Gastroesophageal sphincter (tissue), 4 donors: ENCODE measurements around the gene SFXN3. TPM values are rescaled to one million over a fixed set of nuclear protein-coding genes. Genes with fewer than 3 reads are reported as not detected.

Source experiments
- ATAC-seq: fragments of 150-250 bp; one replicate; pipeline ENCODE4 v1.9.1; 2016; ENCODE audit warnings: mild to moderate bottlenecking, moderate library complexity
- H3K27ac ChIP-seq, 4 donors: fragments of 200-600 bp; sonication (generic) in 3 of 4; 1 replicate in 3 of 4; 2 replicates in 1 of 4; pipeline ENCODE4 v1.5.1; 2016 to 2019
- H3K27me3 ChIP-seq: fragments of 200-600 bp; sonication (generic); one replicate; pipeline ENCODE4 v1.5.1; 2019
- H3K36me3 ChIP-seq, 2 donors: fragments of 200-600 bp; sonication (generic); one replicate each; pipeline ENCODE4 v1.5.1; 2019; ENCODE audit warnings: control low read depth in 1 of 2
- H3K4me1 ChIP-seq, 3 donors: fragments of 200-600 bp; sonication (generic); 1 replicate in 2 of 3; 2 replicates in 1 of 3; pipeline ENCODE4 v1.5.1; 2016 to 2019; ENCODE audit warnings: control low read depth in 2 of 3
- H3K4me3 ChIP-seq, 2 donors: fragments of 200-600 bp; sonication (generic); one replicate each; pipeline ENCODE4 v1.5.1; 2019; ENCODE audit warnings: mild to moderate bottlenecking in 1 of 2, moderate library complexity in 1 of 2
- H3K9me3 ChIP-seq, 3 donors: fragments of 200-600 bp; sonication (generic); one replicate each; pipeline ENCODE4 v1.5.1; 2017 to 2019; ENCODE audit warnings: control low read depth in 2 of 3
- EP300 ChIP-seq: sonication (generic); formaldehyde crosslinking; IDR thresholded peaks from one replicate; pipeline ENCODE4 v1.6.1; 2017; ENCODE audit warnings: antibody characterized with exemption, mild to moderate bottlenecking
- POLR2A ChIP-seq, 2 donors: fragments of 450-650 bp; IDR thresholded peaks; one replicate each; pipeline ENCODE4 v1.6.1; 2017; ENCODE audit warnings: antibody characterized with exemption in 2 of 2, mild to moderate bottlenecking in 2 of 2, moderate library complexity in 1 of 2
- POLR2AphosphoS5 ChIP-seq: sonication (generic); formaldehyde crosslinking; IDR thresholded peaks from one replicate; pipeline ENCODE4 v1.6.1; 2017; ENCODE audit warnings: antibody characterized with exemption
- WGBS, 2 donors: methylation state at CpG; one replicate each; pipeline ENCODE4 v1.1.5; 2018; ENCODE audit warnings: low coverage in 1 of 2; 5-methylcytosine and 5-hydroxymethylcytosine counted together
- total RNA-seq, 4 donors: library from RNA; depleted of rRNA; stranded (reverse); fragments of >200 nt; gene quantifications; one replicate each; pipeline ENCODE4 v1.1.0, GENCODE V29; 2016
- TF ChIP-seq, protein P1 (sequence below), 4 experiments: fragments of 200-600 bp in 2 of 4; fragments of 450-650 bp in 2 of 4; sonication (generic) in 1 of 4; IDR thresholded peaks; one replicate each; pipeline ENCODE4 v1.5.1; 2017 to 2019; ENCODE audit warnings: antibody characterized with exemption in 4 of 4, mild to moderate bottlenecking in 2 of 4, moderate library complexity in 2 of 4

Gene SFXN3
- total RNA-seq, 4 donors from 2014 or later, result 47.5 to 84.2 (median 66.0) TPM

DNA sequence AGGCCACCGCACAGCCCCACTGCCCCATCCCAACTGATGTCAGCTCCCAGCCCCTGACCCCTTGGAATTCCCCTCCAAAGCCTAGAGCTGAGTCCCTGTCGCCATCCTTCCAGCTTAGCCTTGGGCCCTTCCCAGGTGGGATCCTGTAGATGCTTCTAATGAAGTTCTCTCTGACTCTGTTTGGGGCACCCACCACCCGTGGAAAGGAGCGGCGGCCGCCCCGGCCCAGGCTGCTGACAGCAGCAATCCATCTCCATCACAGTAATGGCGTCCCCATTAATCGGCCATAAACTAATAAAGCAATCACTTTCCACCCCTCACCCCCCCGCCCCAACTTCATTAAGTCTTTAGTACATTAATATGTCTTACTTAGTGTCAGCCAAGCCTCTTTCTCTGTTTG, 56.3 kb downstream of the SFXN3 start:
- no peaks in the 10 kb centered on the region for H3K36me3 ChIP-seq
- TF ChIP-seq, protein P1, sequence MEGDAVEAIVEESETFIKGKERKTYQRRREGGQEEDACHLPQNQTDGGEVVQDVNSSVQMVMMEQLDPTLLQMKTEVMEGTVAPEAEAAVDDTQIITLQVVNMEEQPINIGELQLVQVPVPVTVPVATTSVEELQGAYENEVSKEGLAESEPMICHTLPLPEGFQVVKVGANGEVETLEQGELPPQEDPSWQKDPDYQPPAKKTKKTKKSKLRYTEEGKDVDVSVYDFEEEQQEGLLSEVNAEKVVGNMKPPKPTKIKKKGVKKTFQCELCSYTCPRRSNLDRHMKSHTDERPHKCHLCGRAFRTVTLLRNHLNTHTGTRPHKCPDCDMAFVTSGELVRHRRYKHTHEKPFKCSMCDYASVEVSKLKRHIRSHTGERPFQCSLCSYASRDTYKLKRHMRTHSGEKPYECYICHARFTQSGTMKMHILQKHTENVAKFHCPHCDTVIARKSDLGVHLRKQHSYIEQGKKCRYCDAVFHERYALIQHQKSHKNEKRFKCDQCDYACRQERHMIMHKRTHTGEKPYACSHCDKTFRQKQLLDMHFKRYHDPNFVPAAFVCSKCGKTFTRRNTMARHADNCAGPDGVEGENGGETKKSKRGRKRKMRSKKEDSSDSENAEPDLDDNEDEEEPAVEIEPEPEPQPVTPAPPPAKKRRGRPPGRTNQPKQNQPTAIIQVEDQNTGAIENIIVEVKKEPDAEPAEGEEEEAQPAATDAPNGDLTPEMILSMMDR (IDR thresholded peaks at IDR 0.05), result no peak
- TF ChIP-seq POLR2A (IDR thresholded peaks at IDR 0.05) (no peak), POLR2AphosphoS5 (no peak), EP300 (no peak)
- peaks cover 99% of the 10 kb centered on the region for H3K27me3 ChIP-seq
- H3K4me3 ChIP-seq, result no peak overlapping the region
- no peak overlapping the region for H3K27ac ChIP-seq
- WGBS, 2 donors, result 45 to 57% methylated on average over 7 to 8 of the region's 10 CpGs
- H3K4me1 ChIP-seq, result no peaks in the 10 kb centered on the region
- no peak for ATAC-seq
- H3K9me3 ChIP-seq, result no peaks in the 10 kb centered on the region

DNA sequence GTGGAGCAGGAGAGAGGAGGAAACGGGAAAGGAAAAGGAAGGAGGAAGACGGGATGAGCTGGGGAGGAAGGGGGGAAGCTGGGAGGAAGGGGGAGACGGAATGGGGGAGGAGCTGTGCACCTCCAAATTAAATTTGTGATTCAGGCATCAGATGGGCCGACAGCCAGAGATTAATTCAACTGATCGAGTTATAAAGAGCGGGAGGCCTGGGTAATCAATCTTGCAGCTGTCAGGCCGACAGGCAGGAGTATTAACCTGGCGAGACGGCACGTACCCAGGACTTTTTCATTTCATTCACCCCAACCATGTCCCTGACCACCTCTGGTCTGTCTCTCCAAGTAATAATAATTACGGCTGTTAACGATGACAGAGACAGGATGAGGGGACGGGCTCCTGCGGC, 56.9 kb downstream of the SFXN3 start:
- H3K27me3 ChIP-seq, result peaks cover 99% of the 10 kb centered on the region
- 28 to 43% methylated on average over 6 to 14 of the region's 14 CpGs for WGBS, 2 donors
- H3K27ac ChIP-seq, result no peak overlapping the region
- H3K36me3 ChIP-seq, result no peaks in the 10 kb centered on the region
- H3K4me3 ChIP-seq, result no peak overlapping the region
- H3K9me3 ChIP-seq, result no peaks in the 10 kb centered on the region
- TF ChIP-seq POLR2A (IDR thresholded peaks at IDR 0.05), result no peak
- no peak for TF ChIP-seq POLR2AphosphoS5
- TF ChIP-seq, protein P1 (IDR thresholded peaks at IDR 0.05), result no peak
- TF ChIP-seq EP300, result no peak
- H3K4me1 ChIP-seq, result no peaks in the 10 kb centered on the region
- ATAC-seq, result no peak

DNA sequence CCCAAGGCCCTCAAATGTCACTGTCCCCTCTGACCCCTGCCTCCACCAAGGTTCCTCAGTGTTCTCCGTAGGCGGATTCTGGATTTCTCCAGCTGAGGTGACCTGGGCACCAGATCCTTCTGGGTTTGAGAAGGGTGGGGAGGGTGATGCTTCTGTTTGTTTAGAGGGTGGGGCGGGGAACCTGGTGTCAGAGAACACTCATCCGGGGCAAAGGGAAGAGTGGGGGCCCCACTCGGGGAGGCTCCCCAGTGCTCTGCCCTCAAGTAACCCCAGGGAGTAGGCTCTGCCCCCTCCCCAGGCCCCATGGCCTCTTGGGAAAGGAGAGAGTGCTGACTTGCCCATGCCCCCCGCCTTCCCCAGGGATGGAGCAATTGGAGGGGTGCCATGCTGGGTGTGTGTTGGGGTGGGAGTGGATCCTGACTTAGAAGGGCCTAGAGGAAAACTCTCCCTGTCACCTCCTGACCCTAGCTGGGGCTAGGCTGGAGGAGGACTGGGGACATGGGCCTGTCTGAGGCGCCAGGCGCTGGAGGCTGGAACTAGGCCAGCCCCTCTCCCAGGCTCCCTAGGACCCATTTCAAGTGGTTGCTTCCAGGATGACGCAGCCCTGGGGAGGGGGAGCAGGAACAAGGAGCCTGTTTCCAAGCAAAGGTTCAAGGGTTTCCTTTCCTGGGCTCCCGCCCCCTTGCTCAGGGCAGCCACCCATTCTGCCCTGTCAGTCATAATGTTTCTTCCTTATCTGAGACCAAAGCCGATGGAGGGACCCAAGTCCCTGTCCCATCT, 58.7 kb downstream of the SFXN3 start:
- Histone ChIP-seq H3K4me3 (no peak overlapping the region), H3K9me3 (no peaks in the 10 kb centered on the region), H3K4me1 (no peaks in the 10 kb centered on the region), H3K27me3 (peaks cover 99% of the 10 kb centered on the region), H3K36me3 (no peaks in the 10 kb centered on the region), H3K27ac (no peak overlapping the region)
- no peak for ATAC-seq
- no peak for TF ChIP-seq POLR2AphosphoS5
- TF ChIP-seq, protein P1 (IDR thresholded peaks at IDR 0.05), result no peak
- WGBS, 2 donors, result 94% methylated on average over 2 of the region's 11 CpGs; no CpG with 5 or more reads in 1 of the 2 donors

DNA sequence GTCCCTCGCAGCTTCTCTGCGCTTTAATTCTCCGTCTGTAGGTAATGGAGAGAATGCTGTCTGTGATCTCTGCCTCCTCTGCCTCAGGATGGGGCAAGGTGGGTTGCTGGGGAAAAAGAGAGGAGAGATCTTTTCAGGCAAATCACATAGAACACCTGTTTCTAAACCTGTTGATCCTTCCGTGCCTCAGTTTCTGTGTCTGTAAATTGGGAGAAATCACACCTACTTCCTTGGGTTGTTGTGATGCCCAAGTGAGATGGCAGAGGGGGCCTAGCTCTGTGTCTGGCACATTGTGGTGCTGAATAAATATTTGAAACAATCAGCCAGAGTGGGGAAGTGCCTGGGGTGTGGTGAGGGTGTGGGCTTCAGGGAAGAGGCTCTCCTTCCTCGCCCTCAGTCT, 59.6 kb downstream of the SFXN3 start:
- H3K9me3 ChIP-seq, result no peaks in the 10 kb centered on the region
- no peak for ATAC-seq
- 87 to 97% methylated on average over 4 to 5 of the region's 5 CpGs for WGBS, 2 donors
- no peaks in the 10 kb centered on the region for H3K36me3 ChIP-seq
- H3K4me3 ChIP-seq, result no peak overlapping the region
- peaks cover 99% of the 10 kb centered on the region for H3K27me3 ChIP-seq
- no peaks in the 10 kb centered on the region for H3K4me1 ChIP-seq
- no peak overlapping the region for H3K27ac ChIP-seq
- TF ChIP-seq POLR2A (IDR thresholded peaks at IDR 0.05) (no peak), POLR2AphosphoS5 (no peak), EP300 (no peak)
- TF ChIP-seq, protein P1 (IDR thresholded peaks at IDR 0.05), result no peak

Other genes starting within 250 kb of the SFXN3 start
- gene SLF2, start 118.3 kb upstream of the SFXN3 start, total RNA-seq, result 10 to 100 TPM; 22.1 to 32.4 (median 25.6) TPM
- gene SEMA4G, start 61.7 kb upstream of the SFXN3 start, total RNA-seq, result 1 to 10 TPM; 1.9 to 2.7 (median 2.1) TPM
- 10 to 100 TPM; 58.0 to 93.8 (median 80.7) TPM for gene MRPL43, start 43.7 kb upstream of the SFXN3 start, total RNA-seq
- 10 to 100 TPM in 1 of 4 donors, 1 to 10 TPM in 3; 8.3 to 10.8 (median 8.9) TPM for gene TWNK, start 43.7 kb upstream of the SFXN3 start, total RNA-seq
- 100 to 1,000 TPM; 134 to 181 (median 141) TPM for gene LZTS2, start 31.4 kb upstream of the SFXN3 start, total RNA-seq
- gene PDZD7, start 105 bp upstream of the SFXN3 start, total RNA-seq, result under 1 TPM in 3 of 4 donors, not detected in 1; 0.31 to 0.54 (median 0.39) TPM
- gene KAZALD1, start 30.8 kb downstream of the SFXN3 start, total RNA-seq, result 10 to 100 TPM in 1 of 4 donors, 1 to 10 TPM in 2, under 1 TPM in 1; 0.45 to 12.5 (median 2.2) TPM
- not detected for gene TLX1, start 100.1 kb downstream of the SFXN3 start, total RNA-seq
- not detected for gene LBX1, start 198.2 kb downstream of the SFXN3 start, total RNA-seq